Measurements from ENCODE around the gene PNN.
"Not testable (repeated sequence)": the region's sequence is repeated elsewhere in the genome, so short reads cannot be mapped to it uniquely, and the experiment has no call there.

Gene PNN

GRCh38 chr14:39230416-39231035 is 55.5 kb downstream of the PNN start:
- DNase-seq = peak; percentile 28 to 34

- not testable (repeated sequence) for DNase-seq
Observed at GRCh38 chr14:39231751-39232553, 56.9 kb downstream of the PNN start.
